NCI-H2227 treated with DMSO at 0.1 percent for 48 hours (cell line): ENCODE results near the gene CASS4.

ENCODE experiments used
- DNase-seq: peaks from one replicate; lab custom pipeline; 2025; lab: John Stamatoyannopoulos, UW

The CASS4 gene

DNA sequence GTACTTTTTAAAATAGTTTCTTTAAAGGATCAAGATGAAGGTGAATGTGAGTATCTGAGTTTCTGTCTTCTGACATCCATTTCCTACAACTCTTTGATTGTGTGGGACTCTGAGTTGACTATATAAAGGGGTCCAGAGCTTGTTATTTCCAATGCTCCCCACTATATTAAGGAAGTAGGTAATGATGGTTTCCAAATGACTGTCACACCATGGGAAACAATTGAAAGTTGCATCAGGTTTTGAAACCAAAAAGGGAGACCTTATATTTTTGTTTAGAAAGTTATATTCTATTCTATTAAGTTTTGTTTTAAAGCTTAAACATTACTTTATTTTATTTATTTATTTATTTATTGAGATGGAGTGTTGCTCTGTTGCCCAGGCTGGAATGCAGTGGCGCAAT, 11.2 kb downstream of the CASS4 start:
- no peak for DNase-seq

DNA sequence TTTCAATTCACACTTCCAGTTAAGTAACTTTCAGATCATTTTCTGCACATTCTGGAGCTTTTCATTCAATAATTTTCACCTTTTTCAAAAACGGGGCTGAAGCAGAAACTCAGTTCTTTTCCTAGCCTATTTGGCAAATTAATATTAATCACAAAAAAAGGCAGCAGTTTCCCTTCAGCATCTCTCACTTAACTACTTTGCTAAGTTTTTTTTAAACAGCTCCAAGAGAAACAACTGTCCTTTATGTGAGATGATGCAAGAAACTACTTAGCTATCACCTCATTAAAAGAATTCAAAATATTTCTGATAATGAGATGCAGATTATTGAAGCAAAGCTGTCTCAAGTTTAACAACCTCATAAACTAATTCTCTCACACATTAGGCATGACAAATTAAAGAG, 11.8 kb downstream of the CASS4 start:
- DNase-seq: no peak

DNA sequence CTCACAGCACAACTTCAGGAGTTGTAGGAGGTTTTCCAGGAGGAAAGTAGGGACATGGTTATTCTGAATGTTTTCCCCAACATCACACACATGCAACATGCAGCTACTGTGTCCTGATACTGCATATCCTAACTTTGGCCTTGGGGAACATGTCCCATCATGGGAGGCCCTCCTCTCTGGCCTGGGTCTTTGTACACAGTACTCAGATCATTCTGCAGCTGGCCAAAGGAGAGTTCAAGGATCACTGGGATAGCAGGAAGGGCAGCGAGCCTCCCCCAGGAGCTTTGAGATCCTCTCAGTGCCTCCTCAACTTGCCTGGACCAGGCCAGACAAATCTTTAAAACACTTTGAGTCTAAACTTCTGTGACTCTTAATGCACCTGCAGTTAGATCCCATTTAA, 12.9 kb downstream of the CASS4 start:
- no peak for DNase-seq

DNA sequence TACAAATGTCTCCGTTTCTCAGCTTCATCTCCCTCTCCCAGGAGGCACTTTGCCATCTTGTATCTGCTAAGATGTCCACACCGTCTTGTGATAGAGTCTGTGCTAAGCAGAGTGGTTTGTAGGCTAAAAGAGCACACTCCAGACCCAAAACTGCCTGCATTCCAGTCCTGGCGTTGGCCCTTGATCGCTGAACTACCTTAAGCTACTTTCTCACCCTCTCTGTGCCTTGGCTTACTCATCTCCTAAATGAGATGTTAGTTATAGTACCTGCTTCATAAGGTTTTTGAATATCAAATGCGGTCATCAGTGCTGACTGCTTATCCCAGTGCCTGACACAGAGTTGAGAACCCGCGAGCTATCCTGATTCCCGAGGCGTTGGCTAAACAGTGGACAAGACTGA, 14.0 kb downstream of the CASS4 start:
- no peak for DNase-seq

DNA sequence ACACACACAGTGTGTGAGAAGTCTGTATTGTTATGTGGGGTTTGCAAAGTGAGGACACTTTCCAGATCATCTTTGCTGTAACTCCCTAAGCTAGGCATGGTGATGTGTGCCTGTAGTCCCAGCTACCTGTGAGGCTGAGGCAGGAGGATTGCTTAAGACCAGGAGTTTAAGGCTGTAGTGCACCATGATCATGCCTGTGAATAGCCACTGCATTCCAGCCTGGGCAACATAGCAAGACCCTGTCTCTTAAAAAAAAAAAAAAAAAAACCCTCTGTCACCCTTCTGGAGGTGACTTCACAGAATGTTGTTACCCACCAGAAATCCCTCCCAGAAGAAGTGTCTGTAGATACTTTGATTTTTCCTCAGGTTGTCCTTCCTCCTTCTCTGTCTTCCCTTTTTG, 14.9 kb downstream of the CASS4 start:
- no peak for DNase-seq

DNA sequence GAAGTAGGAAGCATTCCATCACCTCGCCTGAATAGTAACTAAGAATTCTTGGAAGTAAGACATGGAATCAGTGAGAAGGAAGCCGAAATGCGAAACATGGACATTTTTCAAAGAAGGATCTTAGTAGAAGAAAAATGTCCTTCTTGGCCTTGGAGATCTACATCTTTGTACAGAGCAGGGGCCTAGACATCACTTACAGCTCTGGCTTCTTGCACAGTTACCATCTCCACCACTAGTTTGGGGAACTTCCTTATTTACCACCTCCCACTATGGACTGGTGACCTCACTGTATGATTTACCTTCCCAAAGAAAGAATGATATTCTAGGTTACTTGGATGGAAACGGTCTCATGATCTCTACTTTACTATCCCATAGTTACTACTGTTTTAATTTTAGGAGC, 15.7 kb downstream of the CASS4 start:
- DNase-seq: no peak

DNA sequence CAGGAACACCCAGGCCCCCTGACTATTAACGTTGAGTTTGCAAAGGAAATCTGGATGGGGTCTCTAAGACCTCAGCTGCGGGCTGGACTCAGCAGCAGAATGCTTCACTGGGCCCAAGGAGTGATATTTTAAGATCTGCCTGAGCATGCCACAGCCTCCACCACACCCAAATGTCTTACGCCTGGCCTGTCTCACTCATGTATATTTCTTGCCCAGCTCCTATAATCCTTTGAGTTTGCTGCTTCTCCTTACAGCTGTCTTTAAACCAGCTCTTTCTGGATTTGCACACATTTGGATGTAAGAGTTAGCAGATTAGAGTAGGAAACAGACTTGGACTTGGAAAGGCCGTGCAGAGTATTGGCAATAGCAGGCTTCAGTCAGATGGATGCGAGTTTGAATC, 16.4 kb downstream of the CASS4 start:
- no peak for DNase-seq

DNA sequence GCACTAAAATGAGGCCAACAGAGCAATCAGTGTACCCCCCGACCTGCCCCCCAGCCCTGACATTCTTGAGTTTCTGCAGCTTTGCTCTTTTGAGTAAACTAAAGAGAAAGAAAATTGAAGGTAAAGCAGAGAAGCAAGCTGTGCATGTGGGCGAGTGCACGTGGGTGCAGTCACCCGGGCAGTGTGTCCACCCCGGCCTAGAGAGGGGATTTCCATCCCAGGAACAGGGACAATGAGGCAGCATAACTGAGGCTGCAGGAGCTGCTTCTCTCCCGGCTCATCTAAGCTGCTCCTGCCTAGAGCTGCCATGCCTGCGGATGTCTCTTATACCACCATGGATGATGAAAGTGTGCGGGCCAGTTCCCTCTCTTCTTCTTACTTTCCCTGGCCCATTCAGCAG, 16.8 kb downstream of the CASS4 start:
- no peak for DNase-seq

DNA sequence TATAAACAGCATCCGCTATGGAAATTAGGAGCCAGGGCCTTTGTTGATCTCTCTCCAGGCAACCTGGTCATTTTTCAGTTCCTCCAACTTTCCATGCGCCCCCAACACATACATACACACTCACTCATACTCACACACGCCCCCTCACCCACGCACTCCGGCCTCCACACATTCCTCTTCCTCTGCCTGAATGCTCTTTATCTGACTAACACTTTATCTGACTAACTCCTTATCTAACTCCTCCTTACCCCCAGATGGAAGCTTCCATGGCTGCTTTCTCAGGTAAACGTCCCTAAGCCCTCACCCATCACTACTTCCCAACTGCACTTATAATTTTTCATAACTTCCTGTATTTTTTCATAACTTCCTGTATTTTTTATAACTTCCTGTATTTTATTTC, 17.4 kb downstream of the CASS4 start:
- DNase-seq: no peak

DNA sequence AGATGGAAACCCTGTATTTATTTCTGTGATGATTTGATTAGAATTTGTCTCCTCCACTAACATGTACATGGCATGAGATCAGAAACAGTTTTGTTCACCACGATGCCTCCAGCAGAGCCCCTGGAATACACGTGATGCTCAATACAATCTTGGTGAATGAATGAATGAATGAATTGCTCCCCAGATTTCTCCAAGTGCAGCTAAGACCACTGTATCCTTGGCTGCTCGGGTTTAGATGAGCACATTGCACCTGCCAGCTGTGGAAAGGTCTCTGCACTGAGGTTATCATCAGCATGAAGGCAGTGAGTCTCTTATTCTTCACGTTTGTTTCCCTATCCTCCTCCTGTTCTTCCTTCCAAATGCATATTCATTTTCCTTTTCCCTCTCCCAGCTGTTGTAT, 17.9 kb downstream of the CASS4 start:
- no peak for DNase-seq

DNA sequence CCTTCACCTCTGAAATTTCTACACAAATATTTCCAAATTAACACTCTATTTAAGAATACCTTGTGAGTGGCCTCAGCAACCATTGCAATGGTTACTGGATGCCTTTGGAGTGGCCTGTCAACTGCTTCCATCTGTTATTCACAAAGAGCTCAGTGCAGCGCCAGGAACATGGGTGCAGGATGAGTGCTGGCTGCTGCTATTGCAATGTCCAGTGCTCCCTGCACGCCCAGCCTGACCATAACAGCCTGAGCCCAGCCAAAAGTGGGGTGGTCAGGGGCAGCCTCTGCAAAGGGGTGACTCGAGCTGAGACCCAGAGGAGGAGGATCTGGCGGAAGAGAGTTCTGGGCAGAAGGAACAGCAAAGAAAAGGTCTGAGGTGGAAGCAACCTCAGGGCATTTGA, 18.4 kb downstream of the CASS4 start:
- DNase-seq: no peak

DNA sequence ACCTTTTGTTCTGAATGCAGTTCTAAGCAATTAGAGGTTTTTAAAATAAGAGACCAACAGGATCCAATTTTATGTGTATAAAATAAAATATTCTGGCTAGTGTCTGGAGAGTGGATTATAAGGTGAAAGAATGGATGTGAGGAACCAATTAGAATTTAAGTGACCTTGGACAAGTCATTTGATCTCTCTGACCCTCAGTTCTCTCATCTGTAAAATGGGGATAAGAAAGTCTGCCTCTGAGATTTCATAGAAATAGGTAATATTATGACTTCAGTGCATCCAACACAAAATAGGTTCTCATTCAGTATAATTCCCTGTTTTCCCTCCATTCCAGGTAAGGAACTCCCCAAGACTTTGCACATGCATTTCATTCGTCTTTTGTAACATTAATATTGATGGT, 18.9 kb downstream of the CASS4 start:
- no peak for DNase-seq

DNA sequence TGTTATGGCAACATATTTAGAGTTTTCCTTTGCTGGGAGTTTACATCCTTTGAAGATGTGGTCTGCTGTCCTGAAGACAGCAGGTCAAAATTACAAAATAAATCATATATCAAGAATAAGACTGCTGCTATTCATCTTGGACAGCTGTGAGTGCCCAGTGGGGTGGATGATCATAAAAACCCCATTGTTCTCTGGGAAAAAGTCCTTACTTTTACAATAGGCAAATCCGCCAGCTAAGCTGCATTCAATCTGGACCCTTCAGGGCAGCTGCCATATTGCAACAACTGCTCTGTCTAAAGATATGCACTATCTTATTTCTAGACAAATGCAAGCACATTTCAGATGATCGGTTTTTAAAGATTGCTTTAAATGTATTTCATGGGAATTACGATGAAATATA, 19.4 kb downstream of the CASS4 start:
- DNase-seq: no peak

DNA sequence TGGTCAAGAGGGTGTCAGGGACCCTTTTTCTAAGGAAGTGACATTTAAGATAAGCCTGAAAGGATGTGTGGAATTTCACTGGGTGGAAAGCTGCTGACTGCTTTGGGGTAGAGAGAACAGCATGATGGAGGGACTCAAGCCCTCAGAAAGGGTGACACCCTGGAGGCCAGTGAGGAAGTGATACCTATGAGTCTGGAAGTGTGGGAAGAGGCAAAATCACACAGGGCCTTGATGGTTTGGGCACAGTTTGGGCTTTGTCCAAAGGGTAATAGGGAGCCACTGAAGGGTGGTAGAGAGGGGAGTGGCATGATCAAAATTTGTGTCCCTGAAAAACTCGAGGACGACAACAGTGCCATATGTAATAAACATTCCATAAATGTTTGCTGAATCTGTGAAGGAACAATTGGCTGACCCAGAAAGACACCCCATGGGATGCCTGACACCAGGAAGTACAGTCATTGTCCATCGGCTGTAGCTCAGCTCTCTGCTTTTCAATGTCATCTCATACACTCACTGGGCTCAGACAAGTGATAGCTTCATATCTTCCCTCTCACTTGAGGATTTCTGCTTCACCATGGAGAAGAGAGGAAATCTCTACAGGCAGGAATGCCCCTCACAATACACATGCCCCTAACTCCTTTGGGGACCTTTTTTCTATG, 21.3 kb downstream of the CASS4 start:
- DNase-seq: no peak

DNA sequence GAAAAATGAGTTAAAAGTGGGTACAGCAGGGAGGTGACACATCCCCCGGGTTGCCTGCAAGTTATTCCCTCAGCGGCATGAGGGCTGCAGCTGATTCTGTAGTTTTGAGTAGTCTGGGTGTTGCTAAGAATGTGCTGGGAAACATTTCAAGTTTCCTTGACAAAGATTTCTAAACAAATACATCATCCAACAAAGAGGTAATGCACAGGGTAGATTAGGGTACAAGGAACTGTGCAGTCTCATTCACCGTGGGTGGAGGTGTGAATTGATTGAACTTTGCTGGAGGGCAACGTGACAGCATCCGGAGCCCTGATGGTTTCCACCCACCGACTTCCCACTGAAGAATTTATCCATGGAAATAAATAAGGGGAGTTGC, 21.8 kb downstream of the CASS4 start:
- DNase-seq: no peak

DNA sequence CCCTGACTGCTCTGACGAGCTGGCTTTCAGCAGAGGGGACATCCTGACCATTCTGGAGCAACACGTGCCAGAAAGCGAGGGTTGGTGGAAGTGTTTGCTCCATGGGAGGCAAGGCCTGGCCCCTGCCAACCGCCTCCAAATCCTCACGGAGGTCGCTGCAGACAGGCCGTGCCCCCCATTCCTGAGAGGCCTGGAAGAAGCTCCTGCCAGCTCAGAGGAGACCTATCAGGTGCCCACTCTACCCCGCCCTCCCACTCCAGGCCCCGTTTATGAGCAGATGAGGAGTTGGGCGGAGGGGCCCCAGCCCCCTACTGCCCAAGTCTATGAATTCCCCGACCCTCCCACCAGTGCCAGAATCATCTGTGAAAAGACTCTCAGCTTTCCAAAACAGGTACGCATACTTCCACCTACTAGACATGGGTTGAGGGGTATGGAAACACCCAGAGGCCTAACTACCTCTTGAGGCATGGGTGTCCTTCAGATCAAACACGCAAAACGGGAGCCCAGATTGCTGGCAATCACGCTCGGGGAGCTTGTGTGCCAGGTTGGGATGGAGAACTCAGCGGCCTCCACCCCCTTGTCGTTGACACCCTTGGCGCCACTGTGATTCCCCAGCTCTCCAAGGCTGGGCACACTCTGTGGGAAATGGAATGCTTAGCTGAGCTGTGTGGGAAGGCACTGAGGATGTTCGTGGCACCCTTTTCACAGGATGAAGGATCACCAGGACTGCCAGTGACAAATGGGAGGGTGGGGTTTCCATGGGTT, 25.3 kb downstream of the CASS4 start:
- DNase-seq: no peak

DNA sequence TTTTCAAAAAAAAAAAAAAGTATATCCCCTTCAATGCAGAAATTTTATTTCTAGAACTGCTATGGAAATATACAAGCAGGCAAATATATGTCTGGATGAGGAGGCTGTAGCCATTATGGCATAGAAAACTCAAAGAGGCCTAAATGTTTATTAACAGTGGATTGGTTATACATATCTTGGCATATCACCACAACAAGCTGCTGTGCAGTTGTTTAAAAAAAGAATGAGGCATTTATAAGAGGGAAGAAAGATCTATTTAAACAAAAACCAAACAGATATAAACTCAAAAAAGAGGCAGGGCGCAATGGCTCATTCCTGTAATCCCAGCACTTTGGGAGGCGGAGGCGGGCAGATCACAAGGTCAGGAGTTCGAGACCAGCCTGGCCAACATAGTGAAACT, 26.2 kb downstream of the CASS4 start:
- DNase-seq: no peak

DNA sequence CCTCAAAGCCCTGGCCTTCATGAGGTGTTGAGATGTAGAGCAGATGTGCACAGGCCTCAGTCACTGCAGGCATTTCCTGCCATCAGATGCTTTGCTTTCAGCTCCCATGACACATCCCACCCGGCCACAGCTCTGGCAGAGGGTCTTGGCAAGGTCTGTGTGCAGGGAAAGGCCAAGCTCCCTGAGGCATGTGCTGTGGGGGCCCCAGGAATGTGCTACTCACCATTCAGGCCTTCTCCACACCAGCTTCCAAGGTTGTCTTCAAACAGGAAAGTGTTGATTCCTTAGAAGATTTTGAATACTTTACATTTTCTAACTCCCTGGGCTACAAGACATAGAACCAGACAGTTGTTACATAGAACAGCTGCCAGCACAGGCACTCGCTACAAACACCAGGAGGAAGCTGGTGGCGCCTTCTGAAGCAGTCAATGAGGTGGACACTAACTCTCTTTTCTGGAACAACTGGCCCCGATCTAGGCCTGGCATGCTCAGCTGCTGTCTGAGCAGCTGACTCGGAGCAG, 27.8 kb downstream of the CASS4 start:
- no peak for DNase-seq

DNA sequence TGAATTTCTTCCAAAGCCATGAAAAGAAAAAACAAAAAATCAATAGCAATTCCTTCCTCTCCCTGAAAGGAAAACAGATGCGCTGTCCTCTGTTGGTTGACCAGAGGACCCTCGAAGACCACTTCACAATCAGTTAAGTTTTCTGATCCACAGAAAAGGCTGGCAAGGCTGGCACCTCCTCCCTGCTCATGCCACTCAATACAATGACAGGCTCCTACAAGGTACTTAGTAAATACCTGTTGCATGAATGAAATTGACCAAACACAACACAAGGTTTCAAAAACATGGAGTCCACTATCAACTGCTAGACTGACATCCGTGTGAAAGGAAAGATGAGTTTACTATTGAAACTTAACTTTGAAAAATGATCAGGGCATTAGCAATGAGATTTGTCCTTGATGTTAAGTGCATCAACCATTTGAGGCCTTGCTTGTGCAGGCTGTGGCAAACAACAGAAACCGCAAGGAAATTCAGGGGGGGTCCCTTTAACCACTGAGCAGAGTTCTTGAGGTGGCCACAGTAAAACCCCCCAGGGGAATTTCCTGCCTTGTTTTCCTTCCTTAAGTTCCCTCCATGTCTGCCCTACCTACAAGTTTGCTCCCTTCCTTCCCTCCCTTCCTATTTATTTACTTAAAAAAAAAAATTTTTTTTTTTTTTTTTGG, 28.4 kb downstream of the CASS4 start:
- no peak for DNase-seq

DNA sequence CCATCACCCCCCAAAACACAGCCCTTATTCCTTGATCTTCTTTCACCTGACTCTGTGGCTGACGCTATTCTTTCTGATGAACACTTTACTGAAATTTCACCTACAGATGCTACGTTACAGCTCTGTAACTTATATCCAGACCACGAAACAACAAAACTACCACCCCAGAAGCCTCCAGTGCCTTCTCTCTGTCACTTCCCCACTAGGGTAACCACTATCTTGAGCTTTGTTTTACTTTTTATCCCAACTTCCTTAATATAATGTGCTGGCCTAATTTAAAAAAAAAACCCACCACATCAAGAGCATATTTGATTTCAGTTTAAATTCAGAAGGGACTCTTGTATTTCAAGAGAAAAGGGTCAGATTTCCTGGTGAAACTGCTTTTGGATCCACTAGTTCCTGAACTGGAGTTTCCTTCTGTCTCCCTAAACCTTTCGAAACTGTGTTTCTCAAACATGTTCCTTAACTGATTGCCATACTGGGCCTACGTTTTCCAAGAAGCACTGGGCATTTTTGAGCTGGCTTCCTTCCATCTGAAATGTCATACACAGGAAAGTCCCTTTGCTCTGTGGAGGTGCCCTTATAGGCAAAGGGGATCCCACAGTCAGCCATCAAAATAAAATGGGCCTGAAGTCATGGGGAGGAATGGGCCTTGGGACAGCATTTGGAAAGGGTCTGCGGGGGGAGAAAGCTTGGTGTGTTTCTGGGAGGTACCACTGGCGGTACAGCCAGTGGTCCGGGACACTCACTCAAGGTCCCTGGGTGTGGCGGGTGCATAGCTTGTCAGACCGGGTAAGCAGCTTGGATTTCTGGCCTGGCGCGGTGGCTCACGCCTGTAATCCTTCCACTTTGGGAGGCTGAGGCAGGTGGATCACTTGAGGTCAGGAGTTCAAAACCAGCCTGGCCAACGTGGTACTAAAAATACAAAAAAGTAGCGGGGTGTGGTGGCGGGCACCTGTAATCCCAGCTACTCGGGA, 30.6 kb downstream of the CASS4 start:
- no peak for DNase-seq

DNA sequence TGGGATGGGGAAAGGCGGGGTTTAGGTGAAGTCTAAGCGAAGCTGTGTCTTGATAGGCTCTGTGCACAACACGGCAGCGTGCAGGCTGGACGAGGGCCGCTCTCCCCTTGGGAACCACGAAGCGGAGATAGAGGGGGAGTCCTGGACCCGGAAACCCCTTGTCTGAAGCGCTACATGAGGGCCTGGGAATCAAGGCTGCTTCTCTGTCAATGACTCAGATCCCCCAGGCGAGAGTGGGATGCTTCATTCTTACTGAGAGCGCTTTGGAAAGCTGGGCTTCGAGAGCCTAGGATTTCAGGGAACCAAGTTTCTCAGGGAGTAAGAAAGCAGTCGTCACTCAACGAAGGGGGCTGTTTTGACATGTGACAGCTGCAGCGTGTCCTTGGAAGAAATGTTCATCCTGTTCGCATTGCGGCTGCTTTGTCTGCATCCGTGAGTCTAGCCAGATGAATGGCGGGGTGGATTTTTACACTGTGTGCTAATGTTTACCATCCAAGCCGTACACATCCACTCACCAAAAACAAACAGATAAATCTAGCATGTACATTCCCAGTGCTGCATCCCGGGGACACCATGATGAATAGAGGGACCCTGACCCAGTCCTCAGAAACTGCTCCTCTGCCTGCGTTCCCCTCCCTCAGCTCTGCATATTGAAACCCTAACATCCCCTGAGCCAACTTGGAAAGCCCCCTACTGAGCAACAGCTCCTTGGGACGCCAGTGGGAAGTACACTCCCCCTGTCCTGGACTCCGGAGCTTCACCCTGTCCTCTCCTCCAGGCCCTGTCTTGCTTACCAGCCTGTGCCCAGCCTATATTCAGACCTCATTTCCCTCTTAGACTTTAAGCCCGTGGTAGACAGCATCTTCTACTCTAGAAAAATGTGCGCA, 31.8 kb downstream of the CASS4 start:
- peak; percentile 13 for DNase-seq
